ENCODE measurements around the gene CD248.

CD248 gene

GRCh38 chr11:66268952-66269905 is 47.6 kb downstream of the CD248 start:
- no peak for DNase-seq

GRCh38 chr11:66268244-66268951 is 48.4 kb downstream of the CD248 start, which contains the start of gene RAB1B:
Gene RAB1B, plus strand, starts transcription at chr11:66268639. Its CDS starts 41 bp downstream, at chr11:66268680.
- DNase-seq, result peak; percentile 98

- peak; percentile 83 for DNase-seq
These were observed 49.2 kb downstream of the CD248 start for GRCh38 chr11:66267379-66268243.

- no peak for DNase-seq
These were observed 49.8 kb downstream of the CD248 start for GRCh38 chr11:66267039-66267378.

- DNase-seq, result no peak
These were observed 50.3 kb downstream of the CD248 start for GRCh38 chr11:66266378-66267038.

GRCh38 chr11:66265531-66266377 is 51.1 kb downstream of the CD248 start:
- no peak for DNase-seq

- DNase-seq, result peak; percentile 33
These were observed 51.9 kb downstream of the CD248 start for GRCh38 chr11:66264914-66265313.

All from stimulated activated naive CD4-positive, alpha-beta T cell treated with Interleukin-2 at 50 U/mL for 16 hours (primary cell).